Activated CD8-positive, alpha-beta T cell treated with anti-CD3 and anti-CD28 coated beads for 36 hours (primary cell): Measurements from ENCODE around the gene WDR1. TPM values are rescaled to one million over a fixed set of nuclear protein-coding genes. Genes with fewer than 3 reads are reported as not detected.

Source experiments
- ATAC-seq: fragments of 200-7000 bp; cut with Tn5 transposase; one replicate; pipeline ENCODE4 v1.10.0; 2021; ENCODE audit warnings: mild to moderate bottlenecking, moderate library complexity
- CTCF ChIA-PET: fragments of 350-600 bp; sonication (Branson Sonifier 250); formaldehyde crosslinking; loops from one replicate; lab custom pipeline; 2021; ENCODE audit warnings: antibody characterized with exemption; lab: Charles Lee
- POLR2A ChIA-PET: fragments of 350-600 bp; sonication (Branson Sonifier 250); formaldehyde crosslinking; loops from one replicate; lab custom pipeline; 2021; ENCODE audit warnings: antibody characterized with exemption; lab: Charles Lee
- DNase-seq: peaks from one replicate; pipeline ENCODE4 v3.0.0-alpha.2; 2020
- H3K27ac Mint-ChIP-seq: one replicate; pipeline ENCODE4 v1.8.0; 2021; ENCODE audit warnings: mild to moderate bottlenecking, mixed read lengths
- H3K27me3 Mint-ChIP-seq: one replicate; pipeline ENCODE4 v1.8.0; 2021; ENCODE audit warnings: mixed read lengths
- H3K36me3 Mint-ChIP-seq: one replicate; pipeline ENCODE4 v1.8.0; 2021; ENCODE audit warnings: low read depth, mixed read lengths
- H3K4me1 Mint-ChIP-seq: one replicate; pipeline ENCODE4 v1.8.0; 2021; ENCODE audit warnings: low read depth, mixed read lengths
- H3K4me3 Mint-ChIP-seq: one replicate; pipeline ENCODE4 v1.8.0; 2021; ENCODE audit warnings: mild to moderate bottlenecking, moderate library complexity, mixed read lengths
- H3K9me3 Mint-ChIP-seq: one replicate; pipeline ENCODE4 v1.8.0; 2021; ENCODE audit warnings: mixed read lengths
- intact Hi-C: fragments of 100-400 bp; cut with micrococcal nuclease; formaldehyde crosslinking; loops from one replicate; pipeline ENCODE4 v1.10.0; 2022
- total RNA-seq, 2 experiments: library from RNA; stranded (reverse); gene quantifications; one replicate each; pipeline ENCODE4 v1.2.3, GENCODE V29; 2021
- TF ChIP-seq, protein P1 (sequence below): fragments of 200-600 bp; IDR thresholded peaks from one replicate; pipeline ENCODE4 v1.8.0; 2022; ENCODE audit warnings: antibody characterized with exemption, mild to moderate bottlenecking

The WDR1 gene
- total RNA-seq, 2 experiments from 2014 or later: 390 to 393 TPM

DNA sequence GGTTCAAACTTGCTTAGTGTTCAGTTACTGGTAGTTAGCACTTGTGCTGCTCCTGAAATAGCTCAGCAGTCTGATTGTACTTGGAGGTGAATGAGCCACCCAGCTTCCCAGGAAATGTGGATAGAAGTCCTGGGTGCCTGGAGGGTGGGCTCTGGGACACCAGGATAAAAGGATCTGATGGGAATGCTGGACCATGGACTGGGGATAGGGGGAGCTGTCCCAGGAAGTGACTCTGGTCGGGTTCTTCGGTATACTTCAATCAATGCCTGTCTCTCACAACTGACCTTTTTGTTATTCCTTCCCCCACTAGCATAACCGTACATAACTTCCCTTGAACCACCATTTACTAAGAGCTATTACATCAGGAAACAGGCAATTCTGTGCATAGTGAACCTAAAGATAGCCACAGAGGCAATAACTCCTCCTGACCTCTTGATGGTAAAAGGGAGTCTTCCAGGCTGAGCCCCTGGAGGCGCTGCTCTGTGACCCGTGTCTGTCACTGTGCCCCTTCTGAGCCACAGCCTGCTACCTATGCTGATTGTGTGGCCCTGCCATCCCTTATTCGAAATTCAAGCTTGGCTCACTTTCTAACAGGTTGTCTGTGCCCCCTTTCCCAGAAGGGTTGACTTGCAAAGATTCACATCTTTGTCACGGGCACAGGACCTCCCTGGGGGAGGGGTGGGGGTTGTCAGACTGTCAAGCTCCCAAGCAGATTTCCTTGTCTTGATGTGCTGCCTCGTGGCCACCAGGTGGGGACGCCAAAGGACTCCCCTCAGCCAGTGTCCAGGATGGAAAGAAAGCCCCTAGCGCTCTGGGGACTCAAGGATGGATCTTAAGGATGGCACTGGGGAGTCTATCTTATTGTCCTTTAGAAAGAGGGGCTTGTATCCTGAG is 24.5 kb upstream of the WDR1 start:
- CTCF ChIA-PET: interaction anchor here (0.9 to 1.1 kb wide), 2 partner anchors 14 to 24 kb away, joined by 3 to 4 read pairs; no protein-coding TSS in a partner anchor
- POLR2A ChIA-PET: interaction anchor here (1.0 kb wide), 1 partner anchor 320 kb away, joined by 3 read pairs; no protein-coding TSS in a partner anchor
- no peak overlapping the region for H3K27ac Mint-ChIP-seq

DNA sequence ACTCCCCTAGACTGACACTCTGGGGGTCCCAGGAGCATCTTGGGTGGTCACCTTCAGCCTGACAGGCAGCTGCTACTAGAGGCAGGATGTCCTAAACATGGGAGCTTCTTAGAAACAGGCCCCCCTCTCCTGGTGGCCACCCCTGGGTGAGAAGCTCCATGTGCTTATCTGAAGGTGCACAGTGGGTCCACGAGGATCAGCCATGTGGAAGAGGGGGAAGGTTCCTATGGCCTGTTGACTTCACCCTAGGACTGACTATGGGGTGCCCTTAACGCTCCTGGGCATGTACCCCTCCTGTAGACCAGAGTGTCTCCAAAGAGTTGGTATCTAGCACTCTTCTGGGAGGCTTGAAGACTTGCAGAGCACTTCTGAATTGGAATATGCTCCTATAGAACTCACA is 22.9 kb upstream of the WDR1 start:
- no peaks in the 10 kb centered on the region for H3K27me3 Mint-ChIP-seq
- H3K4me1 Mint-ChIP-seq: no peaks in the 10 kb centered on the region
- DNase-seq (no peak), ATAC-seq (no peak)
- no peaks in the 10 kb centered on the region for H3K9me3 Mint-ChIP-seq
- no peak overlapping the region for H3K27ac Mint-ChIP-seq
- ChIA-PET POLR2A (no interaction called here), CTCF (no interaction called here)
- intact Hi-C loops: no loop called here
- H3K36me3 Mint-ChIP-seq: no peaks in the 10 kb centered on the region
- TF ChIP-seq, protein P1, sequence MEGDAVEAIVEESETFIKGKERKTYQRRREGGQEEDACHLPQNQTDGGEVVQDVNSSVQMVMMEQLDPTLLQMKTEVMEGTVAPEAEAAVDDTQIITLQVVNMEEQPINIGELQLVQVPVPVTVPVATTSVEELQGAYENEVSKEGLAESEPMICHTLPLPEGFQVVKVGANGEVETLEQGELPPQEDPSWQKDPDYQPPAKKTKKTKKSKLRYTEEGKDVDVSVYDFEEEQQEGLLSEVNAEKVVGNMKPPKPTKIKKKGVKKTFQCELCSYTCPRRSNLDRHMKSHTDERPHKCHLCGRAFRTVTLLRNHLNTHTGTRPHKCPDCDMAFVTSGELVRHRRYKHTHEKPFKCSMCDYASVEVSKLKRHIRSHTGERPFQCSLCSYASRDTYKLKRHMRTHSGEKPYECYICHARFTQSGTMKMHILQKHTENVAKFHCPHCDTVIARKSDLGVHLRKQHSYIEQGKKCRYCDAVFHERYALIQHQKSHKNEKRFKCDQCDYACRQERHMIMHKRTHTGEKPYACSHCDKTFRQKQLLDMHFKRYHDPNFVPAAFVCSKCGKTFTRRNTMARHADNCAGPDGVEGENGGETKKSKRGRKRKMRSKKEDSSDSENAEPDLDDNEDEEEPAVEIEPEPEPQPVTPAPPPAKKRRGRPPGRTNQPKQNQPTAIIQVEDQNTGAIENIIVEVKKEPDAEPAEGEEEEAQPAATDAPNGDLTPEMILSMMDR: no peak
- H3K4me3 Mint-ChIP-seq: no peak overlapping the region

More for the DNA sequence above, 24.5 kb upstream of the WDR1 start:
- DNase-seq (no peak), ATAC-seq (no peak)
- no peaks in the 10 kb centered on the region for H3K9me3 Mint-ChIP-seq
- H3K4me3 Mint-ChIP-seq: no peak overlapping the region
- no peaks in the 10 kb centered on the region for H3K27me3 Mint-ChIP-seq
- no peaks in the 10 kb centered on the region for H3K36me3 Mint-ChIP-seq
- H3K4me1 Mint-ChIP-seq: no peaks in the 10 kb centered on the region
- intact Hi-C loops: no loop called here
- TF ChIP-seq, protein P1: no peak

DNA sequence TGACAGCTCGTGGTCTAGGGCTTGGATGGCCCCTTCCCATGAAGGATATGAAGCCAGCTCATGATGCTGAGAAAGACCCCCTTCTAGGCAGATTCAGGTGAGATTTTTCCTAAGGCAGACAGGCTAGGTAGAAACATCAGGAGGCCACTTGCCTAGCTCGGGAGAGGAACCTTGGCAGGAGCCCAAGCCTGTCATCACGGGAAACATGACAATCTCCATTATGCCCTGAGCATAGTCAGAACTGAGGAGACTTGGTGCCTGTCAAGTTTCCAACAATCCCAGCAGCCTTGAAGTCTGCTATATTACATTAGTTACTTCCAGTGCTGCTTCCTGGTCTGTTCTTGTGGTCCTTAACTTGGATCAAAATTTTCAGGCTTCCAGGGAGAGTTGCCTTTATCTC is 18.7 kb upstream of the WDR1 start:
- intact Hi-C loops: no loop called here
- ChIA-PET CTCF (no interaction called here), POLR2A (no interaction called here)
- no peak for ATAC-seq
- Mint-ChIP-seq H3K4me1 (peaks cover 1% of the 10 kb centered on the region), H3K27ac (no peak overlapping the region), H3K36me3 (no peaks in the 10 kb centered on the region), H3K27me3 (no peaks in the 10 kb centered on the region), H3K9me3 (no peaks in the 10 kb centered on the region), H3K4me3 (no peak overlapping the region)
- no peak for DNase-seq
- TF ChIP-seq, protein P1: no peak

DNA sequence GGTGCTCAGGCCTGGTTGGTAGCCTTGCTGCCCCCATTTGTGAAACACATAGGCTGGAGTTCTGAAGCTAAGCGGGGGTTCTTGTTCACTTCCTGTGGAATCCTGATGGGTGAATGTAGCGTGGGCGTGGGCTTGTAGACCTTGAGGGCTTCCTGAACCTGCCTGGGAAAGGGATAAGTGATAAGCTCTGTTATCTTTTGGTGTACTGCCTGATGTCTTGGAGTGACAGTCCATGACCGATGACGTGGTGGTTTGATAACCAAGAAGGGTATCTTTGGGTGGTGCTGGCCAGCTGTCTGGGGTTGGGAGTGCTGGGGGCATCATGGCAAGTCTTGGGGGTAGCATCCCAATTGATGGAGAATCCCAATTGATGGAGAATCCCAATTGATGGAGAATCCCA is 17.5 kb upstream of the WDR1 start:
- POLR2A ChIA-PET: no interaction called here
- Mint-ChIP-seq H3K36me3 (no peaks in the 10 kb centered on the region), H3K4me1 (peaks cover 3% of the 10 kb centered on the region), H3K27ac (no peak overlapping the region), H3K9me3 (no peaks in the 10 kb centered on the region), H3K27me3 (no peaks in the 10 kb centered on the region), H3K4me3 (no peak overlapping the region)
- TF ChIP-seq, protein P1: no peak
- CTCF ChIA-PET: no interaction called here
- no peak for DNase-seq
- ATAC-seq: no peak
- intact Hi-C loops: no loop called here

DNA sequence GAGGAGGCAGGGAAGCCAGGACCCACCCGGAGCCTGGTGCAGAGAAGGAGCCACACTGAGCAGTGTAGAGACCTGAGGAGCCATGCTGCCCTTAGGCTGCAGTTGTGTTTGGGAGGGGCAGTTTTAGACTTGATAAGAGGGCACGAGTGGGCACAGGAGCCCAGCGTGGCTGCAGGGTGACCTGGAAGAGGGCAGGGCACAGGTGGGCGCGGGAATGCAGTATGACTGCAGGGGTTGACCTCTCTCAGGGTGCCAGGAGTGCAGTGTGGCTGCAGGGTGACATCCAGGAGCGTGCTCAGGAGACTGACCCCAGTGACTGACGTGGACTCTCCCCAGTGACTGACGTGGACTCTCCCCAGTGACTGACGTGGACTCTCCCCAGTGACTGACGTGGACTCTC is 14.6 kb upstream of the WDR1 start:
- no peaks in the 10 kb centered on the region for H3K27me3 Mint-ChIP-seq
- ATAC-seq: no peak
- H3K36me3 Mint-ChIP-seq: no peaks in the 10 kb centered on the region
- intact Hi-C loops: no loop called here
- ChIA-PET CTCF (no interaction called here), POLR2A (no interaction called here)
- peaks cover 3% of the 10 kb centered on the region for H3K4me1 Mint-ChIP-seq
- no peaks in the 10 kb centered on the region for H3K9me3 Mint-ChIP-seq
- H3K27ac Mint-ChIP-seq: no peak overlapping the region
- no peak for DNase-seq
- TF ChIP-seq, protein P1: no peak
- no peak overlapping the region for H3K4me3 Mint-ChIP-seq
